Superior temporal gyrus (tissue), 1 donor: Measurements from ENCODE around the gene CD274.
"Not testable (repeated sequence)": the region's sequence is repeated elsewhere in the genome, so short reads cannot be mapped to it uniquely, and the experiment has no call there.

Experiments used
- DNase-seq: peaks from one replicate; pipeline ENCODE4 v3.0.0-alpha.2; 2016; ENCODE audit errors: extremely low spot score

CD274 gene

GRCh38 chr9:5450359-5451091, at the start of gene CD274:
TSS of gene CD274 (plus strand) at chr9:5450542. CDS start at chr9:5456114, 5,572 bp downstream.
- peak; percentile 73 for DNase-seq

GRCh38 chr9:5402217-5402616, 48.1 kb upstream of the CD274 start:
- DNase-seq, result no peak

DNA sequence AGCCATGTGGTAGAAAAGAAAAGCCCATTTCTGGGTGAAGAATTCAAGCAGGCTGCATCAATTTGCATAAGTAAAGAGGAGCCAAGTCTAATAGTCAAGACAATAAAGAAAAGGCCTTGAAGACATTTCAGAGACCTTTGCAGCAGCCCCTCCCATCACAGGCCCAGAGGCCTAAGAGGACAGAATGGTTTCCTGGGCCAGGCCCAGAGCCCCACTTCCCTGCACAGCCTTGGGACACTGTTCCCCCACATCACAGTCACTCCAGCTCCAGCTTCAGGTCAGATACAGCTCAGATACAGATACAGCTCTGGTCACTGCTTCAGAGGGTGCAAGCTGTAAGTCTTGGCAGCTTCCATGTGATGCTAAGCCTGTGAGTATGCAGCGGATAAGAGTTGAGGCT, 41.7 kb upstream of the CD274 start:
- DNase-seq, result no peak

GRCh38 chr9:5416953-5417352, 33.4 kb upstream of the CD274 start:
- DNase-seq, result no peak

DNA sequence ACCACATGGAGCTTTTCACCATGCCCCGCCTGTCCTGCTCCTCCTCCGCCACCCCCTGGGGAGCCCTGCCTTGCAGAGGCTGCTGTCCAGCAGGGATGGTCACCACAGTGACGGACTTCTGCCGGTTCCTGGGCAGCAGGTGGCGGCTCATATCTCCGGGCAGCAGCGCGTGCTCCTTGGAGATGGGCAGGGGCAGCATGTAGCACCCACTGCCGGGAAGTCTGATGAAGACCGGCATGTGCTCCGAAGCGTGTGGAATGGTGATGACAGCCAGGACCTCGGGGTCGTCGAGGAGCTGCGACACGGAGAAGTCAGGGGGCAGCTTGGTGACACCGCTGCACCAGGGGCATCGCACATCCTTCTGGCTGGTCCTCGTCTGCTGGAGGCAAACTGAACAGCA, 31.9 kb upstream of the CD274 start:
- DNase-seq, result no peak

DNA sequence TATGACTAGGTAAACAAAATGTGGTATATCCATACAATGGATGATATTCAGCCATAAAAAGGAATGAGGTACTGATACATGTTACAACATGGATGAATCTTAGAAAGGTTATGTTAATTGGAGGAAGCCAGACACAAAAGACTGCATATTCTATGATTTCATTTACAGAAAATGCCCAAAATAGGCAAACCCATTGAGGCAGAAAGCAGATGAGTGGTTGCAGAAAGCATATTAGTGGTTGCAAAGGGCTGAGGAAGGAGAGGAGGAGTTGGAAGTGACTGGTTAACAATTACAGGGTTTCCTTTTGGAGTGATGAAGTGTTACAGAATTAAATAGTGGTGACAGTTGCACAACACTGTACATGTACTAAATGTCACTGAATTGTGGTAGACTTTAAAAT, 30.4 kb upstream of the CD274 start:
- no peak for DNase-seq

GRCh38 chr9:5421163-5421562, 29.2 kb upstream of the CD274 start:
- DNase-seq, result no peak

DNA sequence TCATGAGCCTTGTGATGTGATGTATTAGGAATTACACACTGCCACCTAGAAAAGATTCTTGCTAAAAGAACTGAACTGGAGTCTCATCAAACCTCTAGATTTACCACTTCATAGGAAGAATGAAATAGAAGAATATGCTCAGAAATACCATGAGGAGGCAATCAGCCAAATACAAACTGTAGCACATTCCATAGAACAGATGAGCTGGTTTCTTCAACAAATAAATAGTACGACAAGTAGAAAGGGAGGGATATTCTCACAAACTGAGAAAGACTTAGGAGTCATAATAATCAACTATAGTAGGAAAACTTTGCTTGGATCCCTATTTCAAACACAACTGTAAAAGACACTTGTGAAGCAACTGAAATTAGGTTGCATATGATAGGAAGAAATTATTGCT, 28.1 kb upstream of the CD274 start:
- DNase-seq, result no peak

GRCh38 chr9:5425006-5425628, 25.2 kb upstream of the CD274 start:
- DNase-seq, result no peak

DNA sequence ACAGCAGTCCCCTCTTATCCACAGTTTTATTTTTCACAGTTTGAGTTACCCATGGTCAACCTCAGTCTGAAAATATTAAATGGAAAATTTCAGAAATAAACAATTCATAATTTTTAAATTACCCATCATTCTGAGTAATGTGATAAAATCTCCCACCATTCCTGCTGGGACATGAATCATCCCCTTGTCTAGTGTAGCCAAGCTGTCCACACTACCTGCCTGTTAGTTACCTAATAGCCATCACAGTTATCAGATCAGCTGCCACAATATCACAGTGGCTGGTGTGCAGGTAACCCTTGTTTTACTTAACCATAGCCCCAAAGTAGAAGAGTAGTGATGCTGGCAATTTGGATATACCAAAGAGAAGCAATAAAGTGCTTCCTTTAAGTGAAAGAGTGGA, 23.3 kb upstream of the CD274 start:
- no peak for DNase-seq

DNA sequence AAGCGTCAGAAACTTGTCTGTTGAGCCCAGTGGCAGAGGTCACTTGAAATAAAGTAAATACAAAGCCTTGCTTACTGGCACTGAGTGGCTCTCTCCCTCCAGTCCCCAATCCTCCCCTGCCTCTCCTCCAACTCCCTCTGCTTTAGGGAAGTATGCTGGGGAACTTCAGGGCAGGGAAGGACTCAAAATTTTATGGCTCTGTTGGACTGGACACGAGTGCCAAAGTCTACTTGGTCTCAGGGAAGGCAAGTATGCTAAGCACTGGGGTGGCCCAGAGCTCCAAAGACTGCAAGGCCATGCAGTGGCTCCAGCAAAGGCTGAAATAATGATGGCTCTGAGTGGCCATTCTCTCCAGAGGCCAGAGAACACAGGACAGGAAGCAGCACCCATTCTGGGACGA, 22.2 kb upstream of the CD274 start:
- DNase-seq, result no peak

- DNase-seq, result no peak
These were observed 21.4 kb upstream of the CD274 start for GRCh38 chr9:5428794-5429528.

DNA sequence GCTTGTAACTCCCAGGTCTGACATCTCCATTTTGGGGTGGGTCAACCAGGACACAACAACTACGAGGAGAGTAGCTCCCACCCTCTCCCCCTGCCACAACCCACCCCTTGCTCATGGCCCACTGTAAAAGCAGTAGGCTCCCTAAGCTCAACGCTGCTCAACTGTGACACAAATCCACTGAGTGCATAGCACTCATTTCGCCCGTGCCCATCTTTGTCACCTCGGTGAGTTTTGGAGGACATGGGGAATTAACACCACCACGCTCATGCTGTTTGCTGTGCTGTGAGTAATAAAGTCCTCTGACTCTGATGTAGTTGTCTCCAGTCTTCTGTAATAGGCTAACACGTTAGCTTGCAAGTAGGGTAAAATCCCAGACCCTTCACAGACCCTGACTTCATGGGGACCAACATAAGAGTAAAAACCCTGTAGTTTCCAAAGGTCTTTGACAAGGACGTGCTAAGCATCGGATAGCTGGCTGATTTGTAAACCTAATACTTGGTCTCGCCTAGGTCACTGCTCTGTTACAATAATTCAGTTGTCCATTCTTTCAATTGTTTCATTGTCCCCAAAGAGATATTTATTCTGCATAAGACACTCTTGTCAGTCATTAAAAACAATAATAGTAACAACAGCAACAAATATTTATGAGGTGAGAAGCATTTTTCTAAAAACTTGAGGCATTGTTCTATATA, 20.3 kb upstream of the CD274 start:
- peak; percentile 77 for DNase-seq

DNA sequence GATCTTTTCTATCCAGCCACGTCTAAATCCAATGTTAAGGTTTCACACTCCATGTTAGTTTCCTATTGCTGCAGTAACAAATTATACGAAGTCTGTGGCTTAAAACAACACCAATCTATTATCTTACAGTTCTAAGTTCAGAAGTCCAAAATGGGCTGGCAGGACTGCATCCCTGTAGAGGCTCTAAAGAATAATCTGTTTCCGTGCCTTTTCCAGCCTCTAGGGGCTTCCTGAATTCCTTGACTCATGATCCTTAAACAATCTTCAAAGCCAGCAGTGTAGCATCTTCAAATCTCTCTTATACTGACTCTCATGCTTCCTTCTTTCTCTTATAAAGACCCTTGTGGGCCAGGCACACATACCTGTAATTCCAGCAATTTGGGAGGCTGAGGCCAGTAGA, 19.4 kb upstream of the CD274 start:
- no peak for DNase-seq

DNA sequence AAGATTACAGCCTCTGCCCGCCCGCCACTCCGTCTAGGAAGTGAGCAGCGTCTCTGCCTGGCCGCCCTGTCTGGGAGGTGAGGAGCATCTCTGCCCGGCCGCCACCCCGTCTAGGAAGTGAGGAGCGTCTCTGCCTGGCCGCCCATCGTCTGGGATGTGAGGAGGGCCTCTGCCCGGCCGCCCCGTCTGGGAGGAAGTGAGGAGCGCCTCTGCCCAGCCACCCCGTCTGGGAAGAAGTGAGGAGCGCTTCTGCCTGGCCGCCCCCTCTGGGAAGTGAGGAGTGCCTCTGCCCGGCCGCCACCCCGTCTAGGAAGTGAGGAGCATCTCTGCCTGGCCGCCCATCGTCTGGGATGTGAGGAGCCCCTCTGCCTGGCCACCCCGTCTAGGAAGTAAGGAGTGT, 17.5 kb upstream of the CD274 start:
- not testable (repeated sequence) for DNase-seq

DNA sequence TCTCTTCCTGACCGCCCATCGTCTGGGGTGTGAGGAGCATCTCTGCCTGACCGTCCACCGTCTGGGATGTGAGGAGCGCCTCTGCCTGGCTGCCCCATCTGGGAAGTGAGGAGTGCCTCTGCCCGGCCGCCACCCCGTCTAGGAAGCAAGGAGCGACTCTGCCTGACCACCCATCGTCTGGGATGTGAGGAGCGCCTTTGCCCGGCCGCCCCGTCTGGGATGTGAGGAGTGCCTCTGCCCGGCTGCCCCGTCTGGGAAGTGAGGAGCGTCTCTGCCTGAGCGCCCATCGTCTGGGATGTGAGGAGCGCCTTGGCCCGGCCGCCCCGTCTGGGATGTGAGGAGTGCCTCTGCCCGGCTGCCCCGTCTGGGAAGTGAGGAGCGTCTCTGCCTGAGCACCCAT, 17.0 kb upstream of the CD274 start:
- not testable (repeated sequence) for DNase-seq

DNA sequence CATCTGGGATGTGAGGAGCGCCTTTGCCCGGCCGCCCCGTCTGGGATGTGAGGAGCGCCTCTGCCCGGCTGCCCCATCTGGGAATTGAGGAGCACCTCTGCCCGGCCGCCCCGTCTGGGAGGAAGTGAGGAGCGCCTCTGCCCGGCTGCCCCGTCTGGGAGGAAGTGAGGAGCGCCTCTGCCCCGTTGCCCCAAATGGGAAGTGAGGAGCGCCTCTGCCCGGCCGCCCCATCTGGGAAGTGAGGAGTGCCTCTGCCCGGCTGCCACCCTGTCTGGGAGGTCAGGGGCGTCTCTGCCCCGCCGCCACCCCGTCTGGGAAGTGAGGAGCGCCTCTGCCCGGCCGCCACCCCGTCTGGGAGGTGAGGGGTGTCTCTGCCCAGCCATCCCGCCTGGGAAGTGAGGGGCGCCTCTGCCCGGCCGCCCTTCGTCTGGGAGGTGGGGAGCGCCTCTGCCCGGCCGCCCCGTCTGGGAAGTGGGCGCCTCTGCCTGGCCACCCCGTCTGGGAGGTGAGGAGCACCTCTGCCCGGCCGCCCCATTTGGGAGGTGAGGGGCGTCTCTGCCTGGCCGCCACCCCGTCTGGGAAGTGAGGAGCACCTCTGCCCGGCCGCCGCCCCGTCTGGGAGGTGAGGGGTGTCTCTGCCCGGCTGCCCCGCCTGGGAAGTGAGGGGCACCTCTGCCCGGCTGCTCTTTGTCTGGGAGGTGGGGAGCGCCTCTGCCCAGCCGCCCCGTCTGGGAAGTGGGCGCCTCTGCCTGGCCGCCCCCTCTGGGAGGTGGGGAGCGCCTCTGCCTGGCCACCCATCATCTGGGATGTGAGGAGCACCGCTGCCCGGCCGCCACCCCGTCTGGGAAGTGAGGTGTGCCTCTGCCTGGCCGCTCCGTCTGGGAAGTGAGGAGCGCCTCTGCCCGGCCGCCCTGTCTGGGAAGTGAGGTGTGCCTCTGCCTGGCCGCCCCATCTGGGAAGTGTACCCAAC, 16.2 kb upstream of the CD274 start:
- not testable (repeated sequence) for DNase-seq

GRCh38 chr9:5435912-5436311, 14.4 kb upstream of the CD274 start:
- no peak for DNase-seq

- DNase-seq, result no peak
These were observed 13.9 kb upstream of the CD274 start for GRCh38 chr9:5436441-5436840.

- DNase-seq, result peak; percentile 98
These were observed 12.8 kb upstream of the CD274 start, which contains the start of gene PLGRKT for GRCh38 chr9:5437254-5438216. TSS of gene PLGRKT (minus strand) at chr9:5437925. CDS start at chr9:5431977, 5,948 bp downstream.
